Gastroesophageal sphincter (tissue), 4 donors: ENCODE data around the gene ISLR2. TPM values are rescaled to one million over a fixed set of nuclear protein-coding genes. Genes with fewer than 3 reads are reported as not detected.

Source experiments
- ATAC-seq: fragments of 150-250 bp; one replicate; pipeline ENCODE4 v1.9.1; 2016; ENCODE audit warnings: mild to moderate bottlenecking, moderate library complexity
- H3K27ac ChIP-seq, 4 donors: fragments of 200-600 bp; sonication (generic) in 3 of 4; 1 replicate in 3 of 4; 2 replicates in 1 of 4; pipeline ENCODE4 v1.5.1; 2016 to 2019
- H3K27me3 ChIP-seq: fragments of 200-600 bp; sonication (generic); one replicate; pipeline ENCODE4 v1.5.1; 2019
- H3K36me3 ChIP-seq, 2 donors: fragments of 200-600 bp; sonication (generic); one replicate each; pipeline ENCODE4 v1.5.1; 2019; ENCODE audit warnings: control low read depth in 1 of 2
- H3K4me1 ChIP-seq, 3 donors: fragments of 200-600 bp; sonication (generic); 1 replicate in 2 of 3; 2 replicates in 1 of 3; pipeline ENCODE4 v1.5.1; 2016 to 2019; ENCODE audit warnings: control low read depth in 2 of 3
- H3K4me3 ChIP-seq, 2 donors: fragments of 200-600 bp; sonication (generic); one replicate each; pipeline ENCODE4 v1.5.1; 2019; ENCODE audit warnings: mild to moderate bottlenecking in 1 of 2, moderate library complexity in 1 of 2
- H3K9me3 ChIP-seq, 3 donors: fragments of 200-600 bp; sonication (generic); one replicate each; pipeline ENCODE4 v1.5.1; 2017 to 2019; ENCODE audit warnings: control low read depth in 2 of 3
- CTCF ChIP-seq, 4 experiments: fragments of 200-600 bp in 2 of 4; fragments of 450-650 bp in 2 of 4; sonication (generic) in 1 of 4; IDR thresholded peaks; one replicate each; pipeline ENCODE4 v1.5.1; 2017 to 2019; ENCODE audit warnings: antibody characterized with exemption in 4 of 4, mild to moderate bottlenecking in 2 of 4, moderate library complexity in 2 of 4
- EP300 ChIP-seq: sonication (generic); formaldehyde crosslinking; IDR thresholded peaks from one replicate; pipeline ENCODE4 v1.6.1; 2017; ENCODE audit warnings: antibody characterized with exemption, mild to moderate bottlenecking
- POLR2A ChIP-seq, 2 donors: fragments of 450-650 bp; IDR thresholded peaks; one replicate each; pipeline ENCODE4 v1.6.1; 2017; ENCODE audit warnings: antibody characterized with exemption in 2 of 2, mild to moderate bottlenecking in 2 of 2, moderate library complexity in 1 of 2
- POLR2AphosphoS5 ChIP-seq: sonication (generic); formaldehyde crosslinking; IDR thresholded peaks from one replicate; pipeline ENCODE4 v1.6.1; 2017; ENCODE audit warnings: antibody characterized with exemption
- WGBS, 2 donors: methylation state at CpG; one replicate each; pipeline ENCODE4 v1.1.5; 2018; ENCODE audit warnings: low coverage in 1 of 2; 5-methylcytosine and 5-hydroxymethylcytosine counted together
- total RNA-seq, 4 donors: library from RNA; depleted of rRNA; stranded (reverse); fragments of >200 nt; gene quantifications; one replicate each; pipeline ENCODE4 v1.1.0, GENCODE V29; 2016

ISLR2 gene
- total RNA-seq, 4 donors from 2014 or later, result 0.54 to 5.4 (median 1.5) TPM

- Histone ChIP-seq H3K4me1 (peaks cover 0 to 50% (median 15%) of the 10 kb centered on the region in 3 donors), H3K27me3 (peaks cover 74% of the 10 kb centered on the region), H3K9me3 (peaks cover 0 to 16% (median 0%) of the 10 kb centered on the region in 3 donors), H3K4me3 (no peak overlapping the region), H3K36me3 (no peaks in the 10 kb centered on the region), H3K27ac (peak overlapping the region in 3 of 4 donors; percentile 74 to 85 (median 77))
- WGBS, 2 donors, result 61 to 100% methylated on average over 1 to 2 of the region's 2 CpGs
- TF ChIP-seq POLR2A (IDR thresholded peaks at IDR 0.05) (no peak), EP300 (no peak), POLR2AphosphoS5 (no peak), CTCF (IDR thresholded peaks at IDR 0.05) (no peak)
- ATAC-seq, result no peak
Measured at GRCh38 chr15:74137537-74137894, 7.1 kb downstream of the ISLR2 start.

- no peaks in the 10 kb centered on the region for H3K36me3 ChIP-seq
- H3K27ac ChIP-seq, result no peak overlapping the region
- 100% methylated on average over 1 of the region's 4 CpGs for WGBS, 2 donors
- no peak overlapping the region for H3K4me3 ChIP-seq
- peaks cover 0 to 6% (median 0%) of the 10 kb centered on the region in 3 donors for H3K9me3 ChIP-seq
- peaks cover 0 to 41% (median 15%) of the 10 kb centered on the region in 3 donors for H3K4me1 ChIP-seq
- no peak for ATAC-seq
- H3K27me3 ChIP-seq, result peaks cover 63% of the 10 kb centered on the region
- TF ChIP-seq POLR2A (IDR thresholded peaks at IDR 0.05) (no peak), EP300 (no peak), CTCF (IDR thresholded peaks at IDR 0.05) (no peak), POLR2AphosphoS5 (no peak)
Measured at GRCh38 chr15:74138642-74139041, 8.3 kb downstream of the ISLR2 start.

DNA sequence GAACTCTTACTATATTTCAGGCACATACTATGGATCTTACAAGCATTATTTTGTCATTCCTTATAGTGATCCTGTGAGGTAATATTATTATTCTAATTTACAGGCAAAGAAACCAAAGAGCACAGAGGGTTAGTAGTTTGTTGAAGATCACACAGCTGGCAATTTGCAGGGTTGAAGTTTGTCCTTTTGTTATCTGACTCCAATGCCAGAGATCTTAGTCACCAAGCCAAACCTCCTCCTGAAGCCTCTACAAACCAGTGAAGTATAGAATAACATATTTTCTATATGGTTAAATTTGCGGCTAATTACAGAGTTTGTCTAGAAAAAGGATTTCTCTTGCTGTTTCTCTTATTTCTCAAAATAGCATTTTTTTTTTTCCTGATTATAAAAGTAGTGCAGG, 11.2 kb downstream of the ISLR2 start:
- TF ChIP-seq EP300 (no peak), CTCF (IDR thresholded peaks at IDR 0.05) (no peak), POLR2AphosphoS5 (no peak), POLR2A (IDR thresholded peaks at IDR 0.05) (no peak)
- ATAC-seq, result no peak
- no peak overlapping the region for H3K4me3 ChIP-seq
- 100% methylated on average over 1 of the region's 1 CpG; no CpG with 5 or more reads in 1 of the 2 donors for WGBS, 2 donors
- peaks cover 40% of the 10 kb centered on the region for H3K27me3 ChIP-seq
- H3K4me1 ChIP-seq, result peaks cover 0 to 12% (median 8%) of the 10 kb centered on the region in 3 donors
- peaks cover 0 to 7% (median 0%) of the 10 kb centered on the region in 3 donors for H3K9me3 ChIP-seq
- H3K36me3 ChIP-seq, result no peaks in the 10 kb centered on the region
- no peak overlapping the region for H3K27ac ChIP-seq

DNA sequence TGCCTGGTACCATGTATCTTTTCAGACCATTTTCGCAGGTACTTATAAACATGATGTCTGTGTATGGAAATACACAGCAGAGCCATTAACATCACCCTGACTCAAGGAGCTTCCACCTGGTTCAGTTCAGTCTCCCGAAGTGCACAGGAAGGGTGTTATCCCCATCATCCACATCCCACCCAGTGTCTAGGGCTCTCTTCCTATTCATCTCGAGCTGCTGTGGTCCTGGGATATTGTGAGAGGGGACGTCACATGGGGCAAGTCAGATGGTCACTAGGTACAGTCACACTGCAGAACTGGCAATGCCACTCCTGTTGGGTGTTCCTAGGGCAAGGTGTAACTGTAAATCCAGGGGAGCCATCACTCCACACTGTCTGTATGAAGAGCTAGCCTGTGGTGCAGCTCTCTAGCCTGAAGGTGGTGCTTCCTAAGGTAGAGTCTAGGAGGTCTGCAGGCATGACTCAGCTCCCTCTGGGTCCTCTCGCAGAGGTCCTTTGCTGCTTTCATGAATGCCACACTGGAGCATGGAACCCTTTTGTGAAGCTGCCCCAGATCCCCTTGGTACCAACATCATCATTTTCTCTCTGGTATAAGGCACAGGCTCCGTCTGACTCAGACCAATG, 13.9 kb downstream of the ISLR2 start:
- no peak overlapping the region for H3K4me3 ChIP-seq

More for the DNA sequence above, 13.9 kb downstream of the ISLR2 start:
- TF ChIP-seq CTCF (IDR thresholded peaks at IDR 0.05) (no peak), POLR2A (IDR thresholded peaks at IDR 0.05) (no peak), POLR2AphosphoS5 (no peak), EP300 (no peak)
- H3K4me1 ChIP-seq, result no peaks in the 10 kb centered on the region
- ATAC-seq, result no peak
- H3K27ac ChIP-seq, result no peak overlapping the region
- peaks cover 20% of the 10 kb centered on the region for H3K27me3 ChIP-seq
- H3K9me3 ChIP-seq, result peaks cover 0 to 13% (median 0%) of the 10 kb centered on the region in 3 donors
- H3K36me3 ChIP-seq, result no peaks in the 10 kb centered on the region
- 50 to 80% methylated on average over 1 to 5 of the region's 6 CpGs for WGBS, 2 donors
